ENCODE data around the gene HOXD9.
A peak's percentile ranks its signal among the peaks of the same experiment; 100 is the strongest.

Gene HOXD9

GRCh38 chr2:176138923-176139660 is 16.6 kb downstream of the HOXD9 start:
- Histone ChIP-seq H3K36me3 (ENCODE audit: insufficient read depth, insufficient read length, low read length) (no peaks in the 10 kb centered on the region), H3K9me3 (ENCODE audit: insufficient read depth, low read length) (no peaks in the 10 kb centered on the region), H3K9ac (ENCODE audit: insufficient read length, low read depth) (no peak overlapping the region), H3K4me3 (ENCODE audit: insufficient read length, low read depth) (no peak overlapping the region), H3K4me1 (ENCODE audit: insufficient read depth, insufficient read length) (peaks cover 3% of the 10 kb centered on the region), H3K27me3 (ENCODE audit: insufficient read depth, insufficient read length) (peaks cover 89% of the 10 kb centered on the region)
- DNase-seq (ENCODE audit: low read depth, low spot score), result no peak
- TF ChIP-seq ZNF274 (IDR thresholded peaks at IDR 0.05; ENCODE audit: low read depth, low read length) (no peak), YY1 (IDR thresholded peaks at IDR 0.05; ENCODE audit: insufficient read depth, insufficient read length) (no peak), SUZ12 (IDR thresholded peaks at IDR 0.05; ENCODE audit: extremely low read depth, insufficient read depth, insufficient read length) (no peak)

GRCh38 chr2:176139661-176140512 is 17.4 kb downstream of the HOXD9 start:
- peak overlapping the region; percentile 82 for H3K9ac ChIP-seq (ENCODE audit: insufficient read length, low read depth)
- peaks cover 3% of the 10 kb centered on the region for H3K4me1 ChIP-seq (ENCODE audit: insufficient read depth, insufficient read length)
- H3K4me3 ChIP-seq (ENCODE audit: insufficient read length, low read depth), result peak overlapping the region; percentile 54
- peaks cover 89% of the 10 kb centered on the region for H3K27me3 ChIP-seq (ENCODE audit: insufficient read depth, insufficient read length)
- no peak for TF ChIP-seq YY1 (IDR thresholded peaks at IDR 0.05; ENCODE audit: insufficient read depth, insufficient read length)
- TF ChIP-seq SUZ12 (IDR thresholded peaks at IDR 0.05; ENCODE audit: extremely low read depth, insufficient read depth, insufficient read length), result no peak
- no peak for DNase-seq (ENCODE audit: low read depth, low spot score)
- H3K36me3 ChIP-seq (ENCODE audit: insufficient read depth, insufficient read length, low read length), result no peaks in the 10 kb centered on the region
- H3K9me3 ChIP-seq (ENCODE audit: insufficient read depth, low read length), result no peaks in the 10 kb centered on the region

- TF ChIP-seq YY1 (IDR thresholded peaks at IDR 0.05; ENCODE audit: insufficient read depth, insufficient read length) (no peak), ZNF274 (IDR thresholded peaks at IDR 0.05; ENCODE audit: low read depth, low read length) (no peak), SUZ12 (IDR thresholded peaks at IDR 0.05; ENCODE audit: extremely low read depth, insufficient read depth, insufficient read length) (no peak)
- Histone ChIP-seq H3K36me3 (ENCODE audit: insufficient read depth, insufficient read length, low read length) (no peaks in the 10 kb centered on the region), H3K4me1 (ENCODE audit: insufficient read depth, insufficient read length) (peaks cover 2% of the 10 kb centered on the region), H3K4me3 (ENCODE audit: insufficient read length, low read depth) (peak overlapping the region; percentile 54), H3K9me3 (ENCODE audit: insufficient read depth, low read length) (no peaks in the 10 kb centered on the region), H3K9ac (ENCODE audit: insufficient read length, low read depth) (peak overlapping the region; percentile 82), H3K27me3 (ENCODE audit: insufficient read depth, insufficient read length) (peaks cover 89% of the 10 kb centered on the region)
- DNase-seq (ENCODE audit: low read depth, low spot score), result peak; percentile 69
Observed at GRCh38 chr2:176140513-176141317, 18.2 kb downstream of the HOXD9 start.

GRCh38 chr2:176142281-176142680 is 19.8 kb downstream of the HOXD9 start:
- H3K4me3 ChIP-seq (ENCODE audit: insufficient read length, low read depth), result no peak overlapping the region
- H3K4me1 ChIP-seq (ENCODE audit: insufficient read depth, insufficient read length), result no peaks in the 10 kb centered on the region
- no peak for TF ChIP-seq ZNF274 (IDR thresholded peaks at IDR 0.05; ENCODE audit: low read depth, low read length)
- no peak for TF ChIP-seq YY1 (IDR thresholded peaks at IDR 0.05; ENCODE audit: insufficient read depth, insufficient read length)
- no peak for TF ChIP-seq SUZ12 (IDR thresholded peaks at IDR 0.05; ENCODE audit: extremely low read depth, insufficient read depth, insufficient read length)
- peaks cover 89% of the 10 kb centered on the region for H3K27me3 ChIP-seq (ENCODE audit: insufficient read depth, insufficient read length)
- no peaks in the 10 kb centered on the region for H3K9me3 ChIP-seq (ENCODE audit: insufficient read depth, low read length)
- H3K9ac ChIP-seq (ENCODE audit: insufficient read length, low read depth), result no peak overlapping the region
- no peak for DNase-seq (ENCODE audit: low read depth, low spot score)
- H3K36me3 ChIP-seq (ENCODE audit: insufficient read depth, insufficient read length, low read length), result no peaks in the 10 kb centered on the region

- TF ChIP-seq SUZ12 (IDR thresholded peaks at IDR 0.05; ENCODE audit: extremely low read depth, insufficient read depth, insufficient read length) (no peak), ZNF274 (IDR thresholded peaks at IDR 0.05; ENCODE audit: low read depth, low read length) (no peak), YY1 (IDR thresholded peaks at IDR 0.05; ENCODE audit: insufficient read depth, insufficient read length) (no peak)
- Histone ChIP-seq H3K27me3 (ENCODE audit: insufficient read depth, insufficient read length) (peaks cover 95% of the 10 kb centered on the region), H3K4me3 (ENCODE audit: insufficient read length, low read depth) (no peak overlapping the region), H3K4me1 (ENCODE audit: insufficient read depth, insufficient read length) (no peaks in the 10 kb centered on the region), H3K9ac (ENCODE audit: insufficient read length, low read depth) (no peak overlapping the region), H3K9me3 (ENCODE audit: insufficient read depth, low read length) (no peaks in the 10 kb centered on the region), H3K36me3 (ENCODE audit: insufficient read depth, insufficient read length, low read length) (no peaks in the 10 kb centered on the region)
- DNase-seq (ENCODE audit: low read depth, low spot score), result no peak
Observed at GRCh38 chr2:176145085-176145969, 22.8 kb downstream of the HOXD9 start.

- no peak overlapping the region for H3K4me3 ChIP-seq (ENCODE audit: insufficient read length, low read depth)
- no peaks in the 10 kb centered on the region for H3K36me3 ChIP-seq (ENCODE audit: insufficient read depth, insufficient read length, low read length)
- H3K27me3 ChIP-seq (ENCODE audit: insufficient read depth, insufficient read length), result peaks cover 99% of the 10 kb centered on the region
- no peak for TF ChIP-seq ZNF274 (IDR thresholded peaks at IDR 0.05; ENCODE audit: low read depth, low read length)
- TF ChIP-seq SUZ12 (IDR thresholded peaks at IDR 0.05; ENCODE audit: extremely low read depth, insufficient read depth, insufficient read length), result no peak
- no peak for TF ChIP-seq YY1 (IDR thresholded peaks at IDR 0.05; ENCODE audit: insufficient read depth, insufficient read length)
- no peaks in the 10 kb centered on the region for H3K4me1 ChIP-seq (ENCODE audit: insufficient read depth, insufficient read length)
- H3K9me3 ChIP-seq (ENCODE audit: insufficient read depth, low read length), result no peaks in the 10 kb centered on the region
- no peak overlapping the region for H3K9ac ChIP-seq (ENCODE audit: insufficient read length, low read depth)
- DNase-seq (ENCODE audit: low read depth, low spot score), result no peak
Observed at GRCh38 chr2:176146101-176146500, 23.6 kb downstream of the HOXD9 start.
